Measurements from ENCODE around the gene GADD45B.
"Not testable (repeated sequence)": the region's sequence is repeated elsewhere in the genome, so short reads cannot be mapped to it uniquely, and the experiment has no call there.

Gene GADD45B

GRCh38 chr19:2512523-2513431 lies 36.9 kb downstream of the GADD45B start:
- H3K36me3 ChIP-seq (ENCODE audit: insufficient read depth, low read depth, low read length) = no peaks in the 10 kb centered on the region
- H3K4me1 ChIP-seq (ENCODE audit: insufficient read depth, low read length) = no peaks in the 10 kb centered on the region
- no peaks in the 10 kb centered on the region for H3K27me3 ChIP-seq (ENCODE audit: insufficient read depth, low read length)
- H3K9ac ChIP-seq (ENCODE audit: low read depth, low read length) = no peak overlapping the region
- no peaks in the 10 kb centered on the region for H3K9me3 ChIP-seq (ENCODE audit: insufficient read depth, low read depth, low read length)
- H3K4me3 ChIP-seq (ENCODE audit: low read length) = no peak overlapping the region
- H3K27ac ChIP-seq (ENCODE audit: low read length) = no peak overlapping the region

GRCh38 chr19:2514981-2515518 lies 39.1 kb downstream of the GADD45B start:
- Histone ChIP-seq H3K9me3 (ENCODE audit: insufficient read depth, low read depth, low read length) (no peaks in the 10 kb centered on the region), H3K36me3 (ENCODE audit: insufficient read depth, low read depth, low read length) (no peaks in the 10 kb centered on the region), H3K4me1 (ENCODE audit: insufficient read depth, low read length) (no peaks in the 10 kb centered on the region), H3K9ac (ENCODE audit: low read depth, low read length) (no peak overlapping the region), H3K27me3 (ENCODE audit: insufficient read depth, low read length) (no peaks in the 10 kb centered on the region), H3K27ac (ENCODE audit: low read length) (no peak overlapping the region), H3K4me3 (ENCODE audit: low read length) (no peak overlapping the region)

- Histone ChIP-seq H3K4me1 (ENCODE audit: insufficient read depth, low read length) (no peaks in the 10 kb centered on the region), H3K27ac (ENCODE audit: low read length) (no peak overlapping the region), H3K9me3 (ENCODE audit: insufficient read depth, low read depth, low read length) (no peaks in the 10 kb centered on the region), H3K27me3 (ENCODE audit: insufficient read depth, low read length) (no peaks in the 10 kb centered on the region), H3K4me3 (ENCODE audit: low read length) (no peak overlapping the region), H3K9ac (ENCODE audit: low read depth, low read length) (no peak overlapping the region), H3K36me3 (ENCODE audit: insufficient read depth, low read depth, low read length) (no peaks in the 10 kb centered on the region)
Measured at GRCh38 chr19:2516727-2517126, 40.8 kb downstream of the GADD45B start.

GRCh38 chr19:2517881-2518601 lies 42.1 kb downstream of the GADD45B start:
- Histone ChIP-seq H3K27me3 (ENCODE audit: insufficient read depth, low read length) (no peaks in the 10 kb centered on the region), H3K9me3 (ENCODE audit: insufficient read depth, low read depth, low read length) (no peaks in the 10 kb centered on the region), H3K9ac (ENCODE audit: low read depth, low read length) (no peak overlapping the region), H3K4me3 (ENCODE audit: low read length) (no peak overlapping the region), H3K36me3 (ENCODE audit: insufficient read depth, low read depth, low read length) (no peaks in the 10 kb centered on the region), H3K4me1 (ENCODE audit: insufficient read depth, low read length) (no peaks in the 10 kb centered on the region), H3K27ac (ENCODE audit: low read length) (no peak overlapping the region)

GRCh38 chr19:2518856-2519255 lies 42.9 kb downstream of the GADD45B start:
- not testable (repeated sequence) for H3K9ac ChIP-seq (ENCODE audit: low read depth, low read length); H3K4me1 ChIP-seq (ENCODE audit: insufficient read depth, low read length); H3K36me3 ChIP-seq (ENCODE audit: insufficient read depth, low read depth, low read length); H3K27ac ChIP-seq (ENCODE audit: low read length); H3K27me3 ChIP-seq (ENCODE audit: insufficient read depth, low read length); H3K9me3 ChIP-seq (ENCODE audit: insufficient read depth, low read depth, low read length); H3K4me3 ChIP-seq (ENCODE audit: low read length)

- Histone ChIP-seq H3K4me3 (ENCODE audit: low read length) (no peak overlapping the region), H3K27ac (ENCODE audit: low read length) (no peak overlapping the region), H3K9me3 (ENCODE audit: insufficient read depth, low read depth, low read length) (no peaks in the 10 kb centered on the region), H3K36me3 (ENCODE audit: insufficient read depth, low read depth, low read length) (no peaks in the 10 kb centered on the region), H3K4me1 (ENCODE audit: insufficient read depth, low read length) (no peaks in the 10 kb centered on the region; the same call in 1 of the 2 replicates), H3K27me3 (ENCODE audit: insufficient read depth, low read length) (no peaks in the 10 kb centered on the region), H3K9ac (ENCODE audit: low read depth, low read length) (no peak overlapping the region)
Measured at GRCh38 chr19:2519482-2519881, 43.6 kb downstream of the GADD45B start.

- no peaks in the 10 kb centered on the region for H3K36me3 ChIP-seq (ENCODE audit: insufficient read depth, low read depth, low read length)
- H3K9ac ChIP-seq (ENCODE audit: low read depth, low read length) = no peak overlapping the region
- no peaks in the 10 kb centered on the region; the same call in 1 of the 2 replicates for H3K4me1 ChIP-seq (ENCODE audit: insufficient read depth, low read length)
- H3K27ac ChIP-seq (ENCODE audit: low read length) = no peak overlapping the region
- no peak overlapping the region for H3K4me3 ChIP-seq (ENCODE audit: low read length)
- no peaks in the 10 kb centered on the region for H3K27me3 ChIP-seq (ENCODE audit: insufficient read depth, low read length)
- no peaks in the 10 kb centered on the region for H3K9me3 ChIP-seq (ENCODE audit: insufficient read depth, low read depth, low read length)
Measured at GRCh38 chr19:2523630-2524311, 47.8 kb downstream of the GADD45B start.

- Histone ChIP-seq H3K9me3 (ENCODE audit: insufficient read depth, low read depth, low read length) (no peaks in the 10 kb centered on the region), H3K4me3 (ENCODE audit: low read length) (no peak overlapping the region), H3K27me3 (ENCODE audit: insufficient read depth, low read length) (no peaks in the 10 kb centered on the region), H3K4me1 (ENCODE audit: insufficient read depth, low read length) (no peaks in the 10 kb centered on the region; the same call in 1 of the 2 replicates), H3K36me3 (ENCODE audit: insufficient read depth, low read depth, low read length) (no peaks in the 10 kb centered on the region), H3K9ac (ENCODE audit: low read depth, low read length) (no peak overlapping the region), H3K27ac (ENCODE audit: low read length) (no peak overlapping the region)
Measured at GRCh38 chr19:2524361-2524839, 48.5 kb downstream of the GADD45B start.

GRCh38 chr19:2524840-2525723 lies 49.2 kb downstream of the GADD45B start:
- Histone ChIP-seq H3K4me1 (ENCODE audit: insufficient read depth, low read length) (no peaks in the 10 kb centered on the region; the same call in 1 of the 2 replicates), H3K27ac (ENCODE audit: low read length) (no peak overlapping the region), H3K4me3 (ENCODE audit: low read length) (no peak overlapping the region), H3K9ac (ENCODE audit: low read depth, low read length) (no peak overlapping the region), H3K27me3 (ENCODE audit: insufficient read depth, low read length) (no peaks in the 10 kb centered on the region), H3K36me3 (ENCODE audit: insufficient read depth, low read depth, low read length) (no peaks in the 10 kb centered on the region), H3K9me3 (ENCODE audit: insufficient read depth, low read depth, low read length) (no peaks in the 10 kb centered on the region)

- Histone ChIP-seq H3K27me3 (ENCODE audit: insufficient read depth, low read length) (no peaks in the 10 kb centered on the region), H3K27ac (ENCODE audit: low read length) (no peak overlapping the region), H3K4me1 (ENCODE audit: insufficient read depth, low read length) (no peaks in the 10 kb centered on the region; the same call in 1 of the 2 replicates), H3K4me3 (ENCODE audit: low read length) (no peak overlapping the region), H3K9me3 (ENCODE audit: insufficient read depth, low read depth, low read length) (no peaks in the 10 kb centered on the region), H3K9ac (ENCODE audit: low read depth, low read length) (no peak overlapping the region), H3K36me3 (ENCODE audit: insufficient read depth, low read depth, low read length) (no peaks in the 10 kb centered on the region)
Measured at GRCh38 chr19:2527171-2527570, 51.2 kb downstream of the GADD45B start.
